Astrocyte (in vitro differentiated cells and primary cell): ENCODE results near the gene CCSER1.

Source experiments
- EZH2 ChIP-seq: IDR thresholded peaks from 2 replicates; pipeline ENCODE4 v1.6.1; 2012; ENCODE audit warnings: mild to moderate bottlenecking, low read length, inconsistent platforms; ENCODE audit not compliant: insufficient read depth
- TF ChIP-seq, protein P1 (sequence below): IDR thresholded peaks from 2 replicates; pipeline ENCODE4 v1.5.1; 2011; ENCODE audit warnings: low read depth, mild to moderate bottlenecking, inconsistent platforms, low read length, moderate library complexity; ENCODE audit not compliant: insufficient read depth

DNA sequence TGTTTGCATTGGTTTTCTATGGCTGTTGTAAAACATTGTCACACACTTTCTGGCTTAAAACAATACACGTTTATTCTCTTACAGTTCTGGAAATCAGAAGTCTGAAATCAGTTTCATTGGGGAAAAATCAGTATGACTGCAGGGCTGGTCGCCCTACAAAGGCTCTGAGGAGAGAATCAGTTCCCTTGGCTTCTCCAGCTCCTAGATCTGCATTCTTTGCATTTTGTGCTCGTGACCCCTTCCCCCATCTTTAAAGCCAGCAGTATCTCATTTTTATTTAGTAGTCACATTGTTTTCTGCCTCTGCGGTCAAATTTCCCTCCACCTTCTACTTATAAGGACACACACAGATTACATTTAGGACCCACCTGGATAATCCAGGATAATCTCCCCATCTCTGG, 1326.9 kb downstream of the CCSER1 start:
- no peak for TF ChIP-seq EZH2
- TF ChIP-seq, protein P1, sequence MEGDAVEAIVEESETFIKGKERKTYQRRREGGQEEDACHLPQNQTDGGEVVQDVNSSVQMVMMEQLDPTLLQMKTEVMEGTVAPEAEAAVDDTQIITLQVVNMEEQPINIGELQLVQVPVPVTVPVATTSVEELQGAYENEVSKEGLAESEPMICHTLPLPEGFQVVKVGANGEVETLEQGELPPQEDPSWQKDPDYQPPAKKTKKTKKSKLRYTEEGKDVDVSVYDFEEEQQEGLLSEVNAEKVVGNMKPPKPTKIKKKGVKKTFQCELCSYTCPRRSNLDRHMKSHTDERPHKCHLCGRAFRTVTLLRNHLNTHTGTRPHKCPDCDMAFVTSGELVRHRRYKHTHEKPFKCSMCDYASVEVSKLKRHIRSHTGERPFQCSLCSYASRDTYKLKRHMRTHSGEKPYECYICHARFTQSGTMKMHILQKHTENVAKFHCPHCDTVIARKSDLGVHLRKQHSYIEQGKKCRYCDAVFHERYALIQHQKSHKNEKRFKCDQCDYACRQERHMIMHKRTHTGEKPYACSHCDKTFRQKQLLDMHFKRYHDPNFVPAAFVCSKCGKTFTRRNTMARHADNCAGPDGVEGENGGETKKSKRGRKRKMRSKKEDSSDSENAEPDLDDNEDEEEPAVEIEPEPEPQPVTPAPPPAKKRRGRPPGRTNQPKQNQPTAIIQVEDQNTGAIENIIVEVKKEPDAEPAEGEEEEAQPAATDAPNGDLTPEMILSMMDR: no peak
